KMS-11 (cell line): Measurements from ENCODE around the gene VMP1.

Experiments
- H2AFZ ChIP-seq: fragments of 200-600 bp; sonication (generic); 2 replicates; pipeline ENCODE4 v1.6.1; 2016; ENCODE audit warnings: antibody characterized with exemption, mixed run types, low read depth
- H3K27ac ChIP-seq: fragments of 200-600 bp; sonication (generic); 2 replicates; pipeline ENCODE4 v1.6.1; 2016; ENCODE audit warnings: mild to moderate bottlenecking, mixed run types
- H3K27me3 ChIP-seq: fragments of 200-600 bp; sonication (generic); 2 replicates; pipeline ENCODE4 v1.6.1; 2017; ENCODE audit warnings: mild to moderate bottlenecking, low read depth, mixed run types, moderate library complexity; ENCODE audit not compliant: insufficient read depth
- H3K36me3 ChIP-seq: fragments of 200-600 bp; sonication (generic); 2 replicates; pipeline ENCODE4 v1.6.1; 2017; ENCODE audit warnings: mild to moderate bottlenecking, mixed run types; ENCODE audit not compliant: insufficient read depth
- H3K4me1 ChIP-seq: fragments of 200-600 bp; sonication (generic); 2 replicates; pipeline ENCODE4 v1.6.1; 2016; ENCODE audit warnings: mild to moderate bottlenecking, low read depth, mixed run types; ENCODE audit not compliant: poor library complexity, severe bottlenecking
- H3K4me2 ChIP-seq: fragments of 200-600 bp; sonication (generic); 2 replicates; pipeline ENCODE4 v1.7.0; 2016; ENCODE audit warnings: mild to moderate bottlenecking, mixed run types
- H3K4me3 ChIP-seq: fragments of 200-600 bp; sonication (generic); IDR thresholded peaks from 2 replicates; pipeline ENCODE4 v1.6.1; 2017; ENCODE audit warnings: low read depth, low read length, mixed read lengths; ENCODE audit not compliant: insufficient read depth
- H3K79me2 ChIP-seq: fragments of 200-600 bp; sonication (generic); 2 replicates; pipeline ENCODE4 v1.6.1; 2016; ENCODE audit warnings: low read depth, mixed run types; ENCODE audit not compliant: insufficient read depth
- H3K9ac ChIP-seq: fragments of 200-600 bp; sonication (generic); 2 replicates; pipeline ENCODE4 v1.6.1; 2016; ENCODE audit warnings: mild to moderate bottlenecking, mixed run types
- H4K20me1 ChIP-seq: fragments of 200-600 bp; sonication (generic); 2 replicates; pipeline ENCODE4 v1.6.1; 2016; ENCODE audit warnings: mild to moderate bottlenecking, mixed run types; ENCODE audit not compliant: insufficient read depth
- TF ChIP-seq, protein P1 (sequence below): fragments of 200-600 bp; sonication (generic); conservative IDR thresholded peaks from 2 replicates; pipeline ENCODE4 v1.6.1; 2017; ENCODE audit warnings: low read depth, mild to moderate bottlenecking, antibody characterized with exemption, low read length, moderate library complexity, mixed read lengths

The VMP1 gene

DNA sequence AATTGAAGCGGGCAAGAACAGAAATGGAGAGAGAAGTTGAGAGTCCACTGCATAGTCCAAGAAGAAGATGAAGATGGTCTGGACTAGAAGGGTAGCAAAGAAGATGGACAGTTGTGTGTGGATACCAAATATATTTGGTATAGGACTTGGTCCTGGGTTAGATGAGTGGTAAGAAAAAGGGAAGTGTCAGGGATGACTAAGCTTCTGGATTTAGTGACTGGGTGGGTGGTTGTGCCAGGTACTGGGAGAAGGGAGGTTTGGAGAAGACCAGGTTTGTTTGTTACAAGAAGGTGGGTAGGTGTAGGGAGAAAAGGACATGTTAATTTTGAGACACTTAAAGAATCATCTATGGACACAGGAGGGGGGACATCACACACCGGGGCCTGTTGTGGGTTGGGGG, 5.4 kb downstream of the VMP1 start:
- TF ChIP-seq, protein P1, sequence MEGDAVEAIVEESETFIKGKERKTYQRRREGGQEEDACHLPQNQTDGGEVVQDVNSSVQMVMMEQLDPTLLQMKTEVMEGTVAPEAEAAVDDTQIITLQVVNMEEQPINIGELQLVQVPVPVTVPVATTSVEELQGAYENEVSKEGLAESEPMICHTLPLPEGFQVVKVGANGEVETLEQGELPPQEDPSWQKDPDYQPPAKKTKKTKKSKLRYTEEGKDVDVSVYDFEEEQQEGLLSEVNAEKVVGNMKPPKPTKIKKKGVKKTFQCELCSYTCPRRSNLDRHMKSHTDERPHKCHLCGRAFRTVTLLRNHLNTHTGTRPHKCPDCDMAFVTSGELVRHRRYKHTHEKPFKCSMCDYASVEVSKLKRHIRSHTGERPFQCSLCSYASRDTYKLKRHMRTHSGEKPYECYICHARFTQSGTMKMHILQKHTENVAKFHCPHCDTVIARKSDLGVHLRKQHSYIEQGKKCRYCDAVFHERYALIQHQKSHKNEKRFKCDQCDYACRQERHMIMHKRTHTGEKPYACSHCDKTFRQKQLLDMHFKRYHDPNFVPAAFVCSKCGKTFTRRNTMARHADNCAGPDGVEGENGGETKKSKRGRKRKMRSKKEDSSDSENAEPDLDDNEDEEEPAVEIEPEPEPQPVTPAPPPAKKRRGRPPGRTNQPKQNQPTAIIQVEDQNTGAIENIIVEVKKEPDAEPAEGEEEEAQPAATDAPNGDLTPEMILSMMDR, result no peak
- no peaks in the 10 kb centered on the region for H4K20me1 ChIP-seq
- no peak overlapping the region for H3K4me2 ChIP-seq

GRCh38 chr17:59714255-59714654, 6.8 kb downstream of the VMP1 start:
- TF ChIP-seq, protein P1, result no peak
- peaks cover 4% of the 10 kb centered on the region for H3K4me1 ChIP-seq
- no peaks in the 10 kb centered on the region for H4K20me1 ChIP-seq
- no peak overlapping the region for H3K4me2 ChIP-seq
- H3K27ac ChIP-seq, result no peak overlapping the region
- no peaks in the 10 kb centered on the region for H3K36me3 ChIP-seq
- H3K27me3 ChIP-seq, result no peaks in the 10 kb centered on the region
- H3K4me3 ChIP-seq, result no peak overlapping the region
- H2AFZ ChIP-seq, result no peak overlapping the region
- no peak overlapping the region for H3K9ac ChIP-seq
- H3K79me2 ChIP-seq, result peaks cover 88% of the 10 kb centered on the region; the same call in 1 of the 2 replicates

More for the DNA sequence above, 5.4 kb downstream of the VMP1 start:
- Histone ChIP-seq H3K4me1 (peaks cover 14% of the 10 kb centered on the region), H2AFZ (no peak overlapping the region), H3K36me3 (no peaks in the 10 kb centered on the region), H3K27ac (no peak overlapping the region), H3K27me3 (no peaks in the 10 kb centered on the region), H3K9ac (no peak overlapping the region), H3K4me3 (no peak overlapping the region), H3K79me2 (peaks cover 91% of the 10 kb centered on the region; the same call in 1 of the 2 replicates)

GRCh38 chr17:59716427-59716826, 9.0 kb downstream of the VMP1 start:
- Histone ChIP-seq H3K36me3 (no peaks in the 10 kb centered on the region), H3K4me2 (no peak overlapping the region), H3K27me3 (no peaks in the 10 kb centered on the region), H4K20me1 (no peaks in the 10 kb centered on the region), H2AFZ (no peak overlapping the region), H3K4me1 (peaks cover 4% of the 10 kb centered on the region), H3K79me2 (peaks cover 81% of the 10 kb centered on the region; the same call in 1 of the 2 replicates), H3K4me3 (no peak overlapping the region), H3K27ac (no peak overlapping the region), H3K9ac (no peak overlapping the region)
- TF ChIP-seq, protein P1, result no peak

- H4K20me1 ChIP-seq, result no peaks in the 10 kb centered on the region
- H3K27ac ChIP-seq, result no peak overlapping the region
- no peak overlapping the region for H3K9ac ChIP-seq
- H3K4me3 ChIP-seq, result no peak overlapping the region
- no peaks in the 10 kb centered on the region for H3K27me3 ChIP-seq
- peaks cover 74% of the 10 kb centered on the region; the same call in 1 of the 2 replicates for H3K79me2 ChIP-seq
- no peak overlapping the region for H2AFZ ChIP-seq
- H3K4me1 ChIP-seq, result peaks cover 4% of the 10 kb centered on the region
- no peak overlapping the region for H3K4me2 ChIP-seq
- H3K36me3 ChIP-seq, result no peaks in the 10 kb centered on the region
- TF ChIP-seq, protein P1, result no peak
These were observed 12.1 kb downstream of the VMP1 start for GRCh38 chr17:59719526-59719925.
